Gastroesophageal sphincter (tissue), 3 donors: ENCODE results near the gene TSPYL1.

Experiments
- EP300 ChIP-seq: sonication (generic); formaldehyde crosslinking; IDR thresholded peaks from one replicate; pipeline ENCODE4 v1.6.1; 2017; ENCODE audit warnings: antibody characterized with exemption, mild to moderate bottlenecking
- POLR2A ChIP-seq, 2 donors: fragments of 450-650 bp; IDR thresholded peaks; one replicate each; pipeline ENCODE4 v1.6.1; 2017; ENCODE audit warnings: antibody characterized with exemption in 2 of 2, mild to moderate bottlenecking in 2 of 2, moderate library complexity in 1 of 2
- POLR2AphosphoS5 ChIP-seq: sonication (generic); formaldehyde crosslinking; IDR thresholded peaks from one replicate; pipeline ENCODE4 v1.6.1; 2017; ENCODE audit warnings: antibody characterized with exemption
- TF ChIP-seq, protein P1 (sequence below), 4 experiments: fragments of 200-600 bp in 2 of 4; fragments of 450-650 bp in 2 of 4; sonication (generic) in 1 of 4; IDR thresholded peaks; one replicate each; pipeline ENCODE4 v1.5.1; 2017 to 2019; ENCODE audit warnings: antibody characterized with exemption in 4 of 4, mild to moderate bottlenecking in 2 of 4, moderate library complexity in 2 of 4

DNA sequence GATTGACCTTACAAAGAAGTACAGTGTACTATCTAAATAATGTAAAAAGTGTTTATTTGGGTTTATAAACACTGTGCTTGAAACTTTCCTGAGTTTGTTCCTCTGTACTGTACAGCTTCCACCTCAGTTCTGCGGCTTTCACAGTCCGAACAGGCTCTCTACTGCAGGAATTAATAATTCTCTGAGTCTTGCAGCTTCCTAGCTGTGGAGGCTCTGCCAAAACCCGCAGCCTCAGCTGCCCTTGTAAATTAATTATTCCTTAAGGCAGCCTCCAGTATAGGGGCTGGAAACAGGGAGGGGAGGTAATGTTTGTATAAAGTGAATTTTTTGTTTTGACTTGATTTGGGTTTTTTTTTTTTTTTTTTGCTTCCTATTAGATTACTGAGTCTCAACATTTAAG, 45.0 kb downstream of the TSPYL1 start:
- no peak for TF ChIP-seq POLR2A (IDR thresholded peaks at IDR 0.05)
- TF ChIP-seq POLR2AphosphoS5: no peak
- TF ChIP-seq, protein P1, sequence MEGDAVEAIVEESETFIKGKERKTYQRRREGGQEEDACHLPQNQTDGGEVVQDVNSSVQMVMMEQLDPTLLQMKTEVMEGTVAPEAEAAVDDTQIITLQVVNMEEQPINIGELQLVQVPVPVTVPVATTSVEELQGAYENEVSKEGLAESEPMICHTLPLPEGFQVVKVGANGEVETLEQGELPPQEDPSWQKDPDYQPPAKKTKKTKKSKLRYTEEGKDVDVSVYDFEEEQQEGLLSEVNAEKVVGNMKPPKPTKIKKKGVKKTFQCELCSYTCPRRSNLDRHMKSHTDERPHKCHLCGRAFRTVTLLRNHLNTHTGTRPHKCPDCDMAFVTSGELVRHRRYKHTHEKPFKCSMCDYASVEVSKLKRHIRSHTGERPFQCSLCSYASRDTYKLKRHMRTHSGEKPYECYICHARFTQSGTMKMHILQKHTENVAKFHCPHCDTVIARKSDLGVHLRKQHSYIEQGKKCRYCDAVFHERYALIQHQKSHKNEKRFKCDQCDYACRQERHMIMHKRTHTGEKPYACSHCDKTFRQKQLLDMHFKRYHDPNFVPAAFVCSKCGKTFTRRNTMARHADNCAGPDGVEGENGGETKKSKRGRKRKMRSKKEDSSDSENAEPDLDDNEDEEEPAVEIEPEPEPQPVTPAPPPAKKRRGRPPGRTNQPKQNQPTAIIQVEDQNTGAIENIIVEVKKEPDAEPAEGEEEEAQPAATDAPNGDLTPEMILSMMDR (IDR thresholded peaks at IDR 0.05): no peak
- TF ChIP-seq EP300: no peak
